T-cell (primary cell): Measurements from ENCODE around the gene CROCC2. TPM values are rescaled to one million over a fixed set of nuclear protein-coding genes. Genes with fewer than 3 reads are reported as not detected.

Experiments
- ATAC-seq, 4 experiments: fragments of 200-7000 bp in 3 of 4; fragments of 150-1000 bp in 1 of 4; cut with Tn5 transposase; replicated peaks in 1 of 4; 1 replicate in 3 of 4; 2 replicates in 1 of 4; pipeline ENCODE4 v1.10.0; 2021; ENCODE audit warnings: moderate library complexity in 3 of 4, mild to moderate bottlenecking in 2 of 4, moderate number of reproducible peaks in 1 of 4
- CTCF ChIA-PET, 2 donors: fragments of 300-600 bp; sonication (Branson Sonifier 250); formaldehyde crosslinking; loops; one replicate each; lab custom pipeline; 2022; ENCODE audit warnings: antibody characterized with exemption in 2 of 2; lab: Charles Lee
- POLR2A ChIA-PET, 2 donors: fragments of 300-600 bp; sonication (Branson Sonifier 250); formaldehyde crosslinking; loops; one replicate each; lab custom pipeline; 2022; ENCODE audit warnings: antibody characterized with exemption in 2 of 2; lab: Charles Lee
- DNase-seq, 35 experiments: peaks; one replicate each; pipeline versions ENCODE4 v3.0.0 to v3.0.0-alpha.2; 2013 to 2023
- H3K27ac ChIP-seq: one replicate; pipeline ENCODE4 v1.5.1; 2013; ENCODE audit warnings: low read length
- H3K27me3 ChIP-seq, 2 experiments: replicated peaks in 1 of 2; 1 replicate in 1 of 2; 2 replicates in 1 of 2; pipeline versions ENCODE4 v1.6.1 to v1.7.0; 2013; ENCODE audit warnings: low read length in 1 of 2, mixed read lengths in 1 of 2; ENCODE audit not compliant: control insufficient read depth in 2 of 2, insufficient read depth in 2 of 2; ENCODE audit errors: extremely low read depth in 1 of 2
- H3K36me3 ChIP-seq, 2 donors: 1 replicate in 1 of 2; 2 replicates in 1 of 2; pipeline versions ENCODE4 v1.6.1 to v1.7.0; 2013; ENCODE audit warnings: low read length in 1 of 2; ENCODE audit not compliant: control insufficient read depth in 2 of 2, insufficient read depth in 1 of 2; ENCODE audit errors: extremely low read depth in 1 of 2
- H3K4me1 ChIP-seq, 2 experiments: 1 replicate in 1 of 2; 2 replicates in 1 of 2; pipeline versions ENCODE4 v1.6.1 to v1.7.0; 2013; ENCODE audit warnings: low read length in 2 of 2, mixed read lengths in 1 of 2; ENCODE audit not compliant: insufficient read depth in 2 of 2, control insufficient read depth in 1 of 2; ENCODE audit errors: extremely low read depth in 1 of 2
- H3K4me3 ChIP-seq, 2 donors: 1 replicate in 1 of 2; 2 replicates in 1 of 2; pipeline versions ENCODE4 v1.5.1 to v1.7.0; 2013; ENCODE audit warnings: mild to moderate bottlenecking in 2 of 2, low read length in 1 of 2, moderate library complexity in 1 of 2; ENCODE audit not compliant: control insufficient read depth in 1 of 2; ENCODE audit errors: extremely low read depth in 1 of 2
- H3K9me3 ChIP-seq: 2 replicates; pipeline ENCODE4 v1.7.0; 2013
- H3K27ac Mint-ChIP-seq, 2 donors: one replicate each; pipeline ENCODE4 v1.8.0; 2020 to 2021; ENCODE audit warnings: mild to moderate bottlenecking in 2 of 2, mixed read lengths in 2 of 2
- H3K27me3 Mint-ChIP-seq, 2 donors: one replicate each; pipeline ENCODE4 v1.8.0; 2021 to 2022; ENCODE audit warnings: mixed read lengths in 2 of 2
- H3K36me3 Mint-ChIP-seq: one replicate; pipeline ENCODE4 v1.8.0; 2021; ENCODE audit warnings: mixed read lengths
- H3K4me1 Mint-ChIP-seq, 3 donors: one replicate each; pipeline ENCODE4 v1.8.0; 2020 to 2022; ENCODE audit warnings: mixed read lengths in 3 of 3, mild to moderate bottlenecking in 1 of 3
- H3K4me3 Mint-ChIP-seq, 3 donors: one replicate each; pipeline ENCODE4 v1.8.0; 2020 to 2022; ENCODE audit warnings: mild to moderate bottlenecking in 3 of 3, mixed read lengths in 3 of 3, moderate library complexity in 3 of 3
- H3K9me3 Mint-ChIP-seq, 3 donors: one replicate each; pipeline ENCODE4 v1.8.0; 2020 to 2022; ENCODE audit warnings: mixed read lengths in 3 of 3
- WGBS: methylation state at CpG from one replicate; pipeline ENCODE4 v1.1.5; 2013; ENCODE audit warnings: missing lambda C conversion rate; ENCODE audit not compliant: insufficient coverage; 5-methylcytosine and 5-hydroxymethylcytosine counted together
- total RNA-seq, 35 experiments: library from RNA in 6 of 35; stranded (reverse) in 6 of 35; fragments of 120-200 nt in 1 of 35; gene quantifications; one replicate each; pipeline versions ENCODE4 v1.2.1 to v1.2.4 and lab custom pipeline; 2013 to 2026

The CROCC2 gene
- total RNA-seq, 5 donors from 2014 or later (not counting 1 experiment from before 2014, with no cell fraction given) = not detected

DNA sequence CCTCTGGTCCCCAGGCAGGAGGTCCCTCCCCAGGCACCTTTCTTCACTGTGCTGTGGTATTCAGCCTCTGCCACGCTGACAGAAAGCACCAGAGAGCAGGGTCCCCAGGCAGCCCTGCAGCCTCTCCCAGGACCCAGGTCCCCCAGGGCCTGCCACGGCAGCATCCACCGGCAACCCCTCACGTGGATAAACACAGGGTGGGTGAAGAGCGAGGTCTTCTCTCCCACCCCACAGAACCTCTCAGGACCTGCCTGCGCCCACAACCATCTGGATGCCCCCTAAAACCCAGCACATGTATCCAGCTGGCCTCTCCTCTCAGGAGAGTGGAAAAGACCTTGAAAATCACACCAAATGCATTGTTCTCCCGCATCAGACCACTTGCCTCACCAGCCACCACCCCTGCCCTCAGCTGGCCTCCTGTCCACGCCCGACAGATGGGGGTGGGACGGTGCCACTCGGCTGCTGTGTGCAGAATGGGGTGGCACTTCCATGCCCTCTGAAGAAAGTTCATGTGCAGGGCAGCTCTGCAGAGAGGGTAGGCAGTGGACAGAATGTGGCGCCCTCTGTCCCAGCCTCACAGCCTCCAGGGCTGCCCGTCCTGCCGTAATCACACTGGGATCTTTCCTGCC, 4.0 kb upstream of the CROCC2 start:
- DNase-seq = no peak
- POLR2A ChIA-PET = no interaction called here
- Mint-ChIP-seq H3K9me3 (no peaks in the 10 kb centered on the region), H3K36me3 (no peaks in the 10 kb centered on the region), H3K4me1 (no peaks in the 10 kb centered on the region), H3K4me3 (no peak overlapping the region), H3K27ac (no peak overlapping the region), H3K27me3 (peaks cover 5 to 7% of the 10 kb centered on the region in 2 donors)
- CTCF ChIA-PET = no interaction called here
- Histone ChIP-seq H3K9me3 (no peaks in the 10 kb centered on the region), H3K27ac (no peak overlapping the region), H3K36me3 (no peaks in the 10 kb centered on the region), H3K4me3 (no peak overlapping the region), H3K4me1 (no peaks in the 10 kb centered on the region), H3K27me3 (peaks cover 0 to 30% of the 10 kb centered on the region in 2 experiments)
- ATAC-seq = no peak
- 82% methylated on average over 6 of the region's 14 CpGs for WGBS

- Mint-ChIP-seq H3K27ac (no peak overlapping the region), H3K9me3 (no peaks in the 10 kb centered on the region), H3K4me1 (no peaks in the 10 kb centered on the region), H3K4me3 (no peak overlapping the region), H3K27me3 (peaks cover 5 to 9% of the 10 kb centered on the region in 2 donors), H3K36me3 (no peaks in the 10 kb centered on the region)
- no peaks in the 10 kb centered on the region for H3K9me3 ChIP-seq
- POLR2A ChIA-PET = no interaction called here
- peaks cover 0 to 31% of the 10 kb centered on the region in 2 experiments for H3K27me3 ChIP-seq
- no peaks in the 10 kb centered on the region for H3K4me1 ChIP-seq
- no peak overlapping the region for H3K27ac ChIP-seq
- no peaks in the 10 kb centered on the region for H3K36me3 ChIP-seq
- 76% methylated on average over 6 of the region's 7 CpGs for WGBS
- DNase-seq = no peak
- no peak overlapping the region for H3K4me3 ChIP-seq
- ATAC-seq = no peak
- CTCF ChIA-PET = no interaction called here
Observed at GRCh38 chr2:240902615-240903041, 3.5 kb upstream of the CROCC2 start.

GRCh38 chr2:240903191-240904060, 2.7 kb upstream of the CROCC2 start:
- ChIA-PET POLR2A (no interaction called here), CTCF (no interaction called here)
- no peaks in the 10 kb centered on the region for H3K4me1 Mint-ChIP-seq
- WGBS = 77% methylated on average over 16 of the region's 34 CpGs
- no peaks in the 10 kb centered on the region for H3K36me3 Mint-ChIP-seq
- H3K4me3 Mint-ChIP-seq = no peak overlapping the region
- ATAC-seq (no peak), DNase-seq (no peak)
- H3K27ac Mint-ChIP-seq = no peak overlapping the region
- Histone ChIP-seq H3K27me3 (peaks cover 0 to 25% of the 10 kb centered on the region in 2 experiments), H3K4me1 (no peaks in the 10 kb centered on the region), H3K9me3 (no peaks in the 10 kb centered on the region), H3K36me3 (no peaks in the 10 kb centered on the region), H3K27ac (no peak overlapping the region), H3K4me3 (no peak overlapping the region)
- peaks cover 5% of the 10 kb centered on the region in 2 donors for H3K27me3 Mint-ChIP-seq
- H3K9me3 Mint-ChIP-seq = no peaks in the 10 kb centered on the region

DNA sequence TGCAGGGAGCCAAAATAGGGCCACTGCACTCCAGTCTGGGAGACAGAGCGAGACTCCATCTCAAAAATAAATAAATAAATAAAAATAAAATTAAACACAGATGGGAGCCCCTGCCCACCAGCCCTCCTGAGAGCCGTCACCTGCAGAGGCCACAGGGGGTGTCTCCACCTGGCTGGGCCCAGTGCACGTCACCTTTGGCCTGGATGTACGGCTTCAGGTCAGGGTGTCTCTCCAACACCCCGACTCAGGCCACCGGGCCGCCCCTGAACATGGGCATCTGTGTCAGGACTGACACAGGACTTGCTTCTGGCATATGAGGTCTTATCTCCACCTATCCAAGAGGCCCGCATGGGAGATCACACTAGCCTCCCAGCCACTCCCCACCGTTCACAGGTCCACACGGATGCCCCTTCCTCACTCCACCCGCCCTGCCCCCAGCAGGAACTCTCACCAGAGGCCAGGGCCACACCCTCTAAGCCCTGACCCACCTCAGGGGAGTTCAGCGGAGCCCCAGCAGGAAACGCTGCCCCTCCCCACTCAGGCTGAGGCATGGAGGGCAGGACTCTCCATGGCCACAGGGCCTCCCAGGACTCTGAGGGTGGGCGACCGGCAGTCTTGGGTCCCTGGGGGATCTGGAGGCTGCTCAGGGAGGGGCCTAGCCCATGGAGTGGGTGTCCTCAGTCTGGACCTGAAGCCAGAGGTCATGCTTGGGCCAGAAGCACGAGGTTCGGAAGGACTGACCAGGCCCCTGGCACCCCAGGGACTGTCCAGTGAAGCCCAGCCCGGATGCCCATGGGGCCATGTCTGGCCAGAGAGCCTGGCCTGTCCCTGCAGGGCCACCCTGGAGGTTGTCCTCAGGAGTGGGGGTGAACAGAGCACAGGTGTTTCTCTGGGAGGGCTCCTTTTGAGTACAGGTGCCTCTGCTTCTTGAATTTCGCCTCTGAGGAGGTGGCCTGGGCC, 1.6 kb upstream of the CROCC2 start:
- no peaks in the 10 kb centered on the region for H3K36me3 ChIP-seq
- 84% methylated on average over 17 of the region's 19 CpGs for WGBS

GRCh38 chr2:240905176-240905781, 857 bp upstream of the CROCC2 start:
- no peak overlapping the region for H3K4me3 ChIP-seq
- Mint-ChIP-seq H3K27ac (no peak overlapping the region), H3K4me1 (no peaks in the 10 kb centered on the region), H3K9me3 (no peaks in the 10 kb centered on the region), H3K36me3 (no peaks in the 10 kb centered on the region), H3K27me3 (peaks cover 5 to 6% of the 10 kb centered on the region in 2 donors), H3K4me3 (no peak overlapping the region)
- peaks cover 0 to 33% of the 10 kb centered on the region in 2 experiments for H3K27me3 ChIP-seq
- H3K36me3 ChIP-seq = no peaks in the 10 kb centered on the region
- H3K4me1 ChIP-seq = no peaks in the 10 kb centered on the region
- POLR2A ChIA-PET = no interaction called here
- 61% methylated on average over 12 of the region's 13 CpGs for WGBS
- DNase-seq = no peak
- ATAC-seq = no peak
- no peak overlapping the region for H3K27ac ChIP-seq
- no peaks in the 10 kb centered on the region for H3K9me3 ChIP-seq
- CTCF ChIA-PET = no interaction called here

More for the DNA sequence above, 1.6 kb upstream of the CROCC2 start:
- CTCF ChIA-PET = no interaction called here
- no peaks in the 10 kb centered on the region for H3K9me3 Mint-ChIP-seq
- H3K27ac Mint-ChIP-seq = no peak overlapping the region
- POLR2A ChIA-PET = no interaction called here
- no peaks in the 10 kb centered on the region for H3K4me1 ChIP-seq
- H3K9me3 ChIP-seq = no peaks in the 10 kb centered on the region
- ATAC-seq = no peak
- no peak for DNase-seq
- no peak overlapping the region for H3K27ac ChIP-seq
- H3K4me1 Mint-ChIP-seq = no peaks in the 10 kb centered on the region
- no peak overlapping the region for H3K4me3 ChIP-seq
- H3K4me3 Mint-ChIP-seq = no peak overlapping the region
- peaks cover 5% of the 10 kb centered on the region in 2 donors for H3K27me3 Mint-ChIP-seq
- H3K27me3 ChIP-seq = peaks cover 0 to 25% of the 10 kb centered on the region in 2 experiments
- no peaks in the 10 kb centered on the region for H3K36me3 Mint-ChIP-seq
